Fibroblast of the conjunctiva (primary cell): ENCODE results near the gene OR13C8.
"Not testable (repeated sequence)": the region's sequence is repeated elsewhere in the genome, so short reads cannot be mapped to it uniquely, and the experiment has no call there.

Source experiments
- DNase-seq: peaks from one replicate; pipeline ENCODE4 v3.0.0-alpha.2; 2010; ENCODE audit warnings: low read depth

OR13C8 gene

DNA sequence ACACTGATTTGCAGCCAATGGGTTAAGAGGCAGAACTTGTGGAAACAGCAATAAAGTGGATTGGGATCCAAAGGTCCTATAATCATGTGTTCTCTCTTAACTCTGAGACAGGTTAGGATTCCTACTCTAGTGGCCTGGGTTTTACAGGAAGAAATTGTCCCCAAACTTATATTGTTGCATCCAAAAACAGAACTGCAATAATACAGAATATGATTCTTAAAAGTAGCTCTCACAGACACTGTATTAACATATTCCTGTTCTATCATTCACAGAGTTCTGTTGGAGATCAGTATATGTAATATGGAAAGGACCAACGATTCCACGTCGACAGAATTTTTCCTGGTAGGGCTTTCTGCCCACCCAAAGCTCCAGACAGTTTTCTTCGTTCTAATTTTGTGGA lies at the start of gene OR13C8:
OR13C8 (plus strand) TSS at position 301 of the 400 bp plus-strand sequence; CDS start at position 301, 0 bp downstream.
- no peak for DNase-seq

GRCh38 chr9:104520241-104520640 lies 48.7 kb upstream of the OR13C8 start:
- DNase-seq, result not testable (repeated sequence)

GRCh38 chr9:104527109-104527508 lies 41.9 kb upstream of the OR13C8 start, which contains the start of gene OR13C4:
OR13C4 (minus strand) TSS chr9:104527209; CDS start chr9:104527209, 0 bp downstream.
- DNase-seq, result no peak

- no peak for DNase-seq
Measured at GRCh38 chr9:104536756-104537155, 32.2 kb upstream of the OR13C8 start, which contains the start of gene OR13C3. OR13C3 (minus strand) TSS chr9:104536856; CDS start chr9:104536723, 133 bp downstream.

DNA sequence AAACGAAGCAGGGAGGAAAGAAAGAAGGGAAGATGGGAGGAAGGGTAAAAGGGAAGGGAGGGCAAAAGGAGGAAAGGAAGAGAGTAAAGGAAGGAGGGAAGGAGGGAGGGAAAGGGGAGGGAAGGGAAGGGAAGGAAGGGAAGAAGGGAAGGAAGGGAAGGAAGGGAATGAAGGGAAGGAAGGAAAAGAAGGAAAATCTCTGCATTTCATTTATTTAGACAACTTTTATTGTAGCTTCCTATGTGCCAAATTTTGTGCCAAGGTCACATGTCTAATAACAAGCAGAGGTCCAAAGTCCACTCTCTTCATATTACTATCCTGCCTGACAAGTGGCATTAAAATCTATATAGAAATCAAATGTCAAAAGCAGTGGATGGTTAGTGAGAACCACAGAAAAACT lies 29.7 kb upstream of the OR13C8 start:
- DNase-seq, result no peak

DNA sequence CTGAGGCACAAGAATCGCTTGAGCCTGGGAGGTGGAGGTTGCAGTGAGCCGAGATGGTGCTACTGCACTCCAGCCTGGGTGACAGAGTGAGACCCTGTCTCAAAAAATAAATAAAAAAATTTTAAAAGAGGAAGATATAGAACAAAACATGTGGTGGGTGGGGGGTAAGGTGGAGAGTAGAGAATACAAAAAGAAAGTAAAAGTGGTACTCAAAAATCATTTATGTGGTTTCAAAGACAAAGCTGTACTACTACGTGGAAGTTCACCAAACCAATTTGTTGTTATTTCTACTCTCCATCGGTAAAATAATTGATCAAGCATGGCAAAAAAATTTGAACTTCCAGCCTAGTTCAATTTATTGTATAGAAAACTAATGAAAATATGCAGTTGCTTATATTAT lies 24.3 kb upstream of the OR13C8 start:
- DNase-seq, result no peak

DNA sequence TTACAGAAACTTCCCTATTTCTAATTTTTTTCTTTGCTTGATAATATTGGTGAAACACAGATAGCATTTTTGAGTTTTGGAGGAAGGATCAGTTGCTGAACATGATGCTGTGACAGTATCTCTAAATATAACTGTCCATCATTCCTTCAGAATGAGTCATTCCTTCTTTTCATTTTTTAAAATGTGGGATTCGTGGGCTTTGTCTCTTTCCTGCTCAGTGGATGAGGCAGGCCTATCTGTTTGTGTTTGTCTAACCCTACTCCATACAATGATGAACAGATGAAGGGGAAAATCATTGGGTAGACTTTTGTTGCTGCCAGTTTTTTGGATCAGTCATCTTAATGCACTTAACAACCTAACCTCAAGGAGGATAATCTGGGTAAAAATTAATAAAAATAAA lies 15.7 kb upstream of the OR13C8 start:
- no peak for DNase-seq

DNA sequence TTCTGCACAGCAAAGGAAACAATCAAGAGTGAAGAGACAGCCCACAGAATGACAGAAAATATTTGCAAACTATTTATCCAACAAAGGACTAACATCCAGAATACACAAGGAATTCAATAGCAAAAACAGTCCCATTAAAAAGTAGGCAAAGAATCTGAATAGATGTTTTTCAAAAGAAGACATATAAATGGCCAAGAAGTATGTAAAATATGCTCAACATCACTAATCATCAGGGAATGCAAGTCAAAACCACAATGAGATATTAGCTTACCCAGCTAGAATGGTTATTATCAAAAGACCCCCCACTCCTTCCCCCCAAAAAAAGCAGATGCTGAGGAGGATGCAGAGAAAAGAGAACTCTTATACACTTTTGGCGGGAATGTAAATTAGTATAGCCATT lies 13.4 kb upstream of the OR13C8 start:
- no peak for DNase-seq

GRCh38 chr9:104556830-104557634 lies 11.9 kb upstream of the OR13C8 start:
- no peak for DNase-seq

- DNase-seq, result no peak
Measured at GRCh38 chr9:104564358-104564757, 4.6 kb upstream of the OR13C8 start.

GRCh38 chr9:104572612-104573011 lies 3.6 kb downstream of the OR13C8 start:
- DNase-seq, result no peak

DNA sequence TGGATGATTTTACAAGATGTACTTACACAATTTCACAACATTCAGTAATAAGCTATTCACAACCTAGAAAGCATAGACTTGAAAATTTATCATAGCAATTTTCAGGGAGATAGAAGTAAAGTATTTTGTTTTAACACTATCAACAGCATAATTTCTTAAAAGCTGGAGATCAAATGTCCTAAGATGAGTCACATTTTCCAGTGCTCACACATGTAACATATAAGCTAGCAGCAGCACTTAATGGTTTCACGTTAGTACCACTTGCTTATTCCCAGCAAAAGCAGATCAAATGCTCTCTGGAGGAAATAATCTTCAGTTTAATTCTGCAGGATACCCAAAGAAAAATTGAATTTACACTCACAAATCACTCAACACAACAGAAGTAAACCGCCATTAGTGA lies 6.5 kb downstream of the OR13C8 start:
- DNase-seq, result peak; percentile 5

- no peak for DNase-seq
Measured at GRCh38 chr9:104577263-104577662, 8.3 kb downstream of the OR13C8 start.

GRCh38 chr9:104580562-104580961 lies 11.6 kb downstream of the OR13C8 start:
- DNase-seq, result no peak

DNA sequence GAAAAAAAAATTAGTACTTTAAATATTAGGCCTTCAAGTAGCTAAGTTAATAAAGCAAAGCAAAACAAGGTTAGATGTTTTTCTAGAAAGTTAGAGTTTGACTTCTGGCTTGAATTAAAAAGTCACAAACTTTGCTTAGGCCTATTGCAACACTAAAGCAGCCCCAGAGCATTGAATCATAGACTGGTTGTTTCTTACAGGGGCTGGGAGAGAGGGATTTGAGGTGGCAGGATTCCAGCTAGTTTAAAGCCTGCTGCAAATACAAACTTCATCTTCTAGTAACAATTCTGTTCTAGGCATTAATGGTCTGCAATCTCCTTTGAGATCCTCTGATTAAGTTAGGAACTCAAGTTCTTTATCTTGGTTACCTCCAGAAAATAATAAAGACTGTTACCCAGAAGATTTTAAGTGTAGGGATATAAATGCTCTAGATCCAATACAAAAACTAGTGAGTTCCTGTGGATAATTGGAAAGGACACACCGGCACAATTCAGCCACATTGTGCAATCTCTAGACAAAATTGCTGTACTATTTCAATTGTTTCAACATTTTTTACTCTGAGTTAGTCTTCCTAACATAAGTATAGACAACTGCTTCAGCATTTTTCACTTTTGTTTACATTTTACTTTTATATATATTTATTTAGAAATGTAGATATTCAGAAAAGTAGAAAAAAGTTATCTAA lies 17.7 kb downstream of the OR13C8 start:
- DNase-seq, result peak; percentile 81

DNA sequence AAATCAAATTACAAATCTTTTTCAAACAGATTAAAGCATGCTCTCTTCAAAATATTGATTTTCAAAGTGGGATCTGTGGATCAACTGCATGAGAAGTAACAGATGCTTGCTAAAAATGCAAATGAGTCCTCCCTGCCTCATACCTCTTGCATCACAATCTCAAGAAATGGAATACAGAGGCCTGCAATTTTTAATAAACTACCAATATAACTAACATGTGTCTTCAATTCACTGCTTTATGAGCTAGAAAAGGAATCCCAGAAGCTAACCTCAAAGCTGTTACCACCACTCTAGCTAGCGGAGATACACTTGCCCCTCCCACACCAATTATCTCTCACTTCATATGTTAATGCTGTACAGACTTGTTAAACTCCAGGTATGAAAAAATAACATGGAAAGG lies 20.7 kb downstream of the OR13C8 start:
- DNase-seq, result no peak

GRCh38 chr9:104598749-104599148 lies 29.8 kb downstream of the OR13C8 start:
- not testable (repeated sequence) for DNase-seq

DNA sequence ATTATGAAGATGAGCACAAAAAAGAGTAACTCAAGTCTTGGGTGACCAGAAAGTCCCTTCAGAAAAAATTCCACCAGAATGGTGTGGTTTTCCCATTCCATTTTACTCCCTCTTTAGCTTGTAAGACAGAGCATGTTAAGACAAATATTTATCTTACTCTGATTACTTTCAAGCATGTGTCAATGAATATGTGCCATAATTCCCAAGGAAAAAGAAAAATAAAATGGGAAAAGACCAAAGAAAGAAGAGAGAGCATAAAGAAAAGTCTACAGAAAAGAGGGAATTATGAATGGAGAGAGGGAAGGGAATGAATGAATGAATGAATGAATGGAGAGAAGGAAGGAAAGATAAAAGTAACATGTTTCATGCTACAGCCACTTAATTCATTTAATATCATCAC lies 30.3 kb downstream of the OR13C8 start, which contains the start of gene OR13C5:
OR13C5 (minus strand) TSS at position 101 of the 400 bp plus-strand sequence; CDS start at position 101, 0 bp downstream.
- DNase-seq, result not testable (repeated sequence)

DNA sequence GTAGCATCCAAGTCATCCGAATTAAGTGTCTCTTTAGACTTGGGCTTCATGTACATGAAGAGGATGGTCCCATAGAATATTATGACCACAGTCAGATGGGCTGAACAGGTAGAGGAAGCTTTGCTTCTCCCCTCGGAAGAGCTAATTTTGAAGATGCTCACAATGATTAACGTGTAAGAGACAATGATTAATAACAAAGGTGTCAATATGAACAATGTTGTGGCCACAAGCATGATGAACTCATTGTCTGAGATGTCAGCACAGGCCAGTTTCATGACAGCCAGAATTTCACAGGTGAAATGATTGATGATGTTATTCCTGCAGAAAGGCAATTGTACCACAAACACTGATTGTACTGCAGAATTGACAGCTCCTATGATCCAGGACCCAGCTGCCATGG lies 35.8 kb downstream of the OR13C8 start:
- no peak for DNase-seq

DNA sequence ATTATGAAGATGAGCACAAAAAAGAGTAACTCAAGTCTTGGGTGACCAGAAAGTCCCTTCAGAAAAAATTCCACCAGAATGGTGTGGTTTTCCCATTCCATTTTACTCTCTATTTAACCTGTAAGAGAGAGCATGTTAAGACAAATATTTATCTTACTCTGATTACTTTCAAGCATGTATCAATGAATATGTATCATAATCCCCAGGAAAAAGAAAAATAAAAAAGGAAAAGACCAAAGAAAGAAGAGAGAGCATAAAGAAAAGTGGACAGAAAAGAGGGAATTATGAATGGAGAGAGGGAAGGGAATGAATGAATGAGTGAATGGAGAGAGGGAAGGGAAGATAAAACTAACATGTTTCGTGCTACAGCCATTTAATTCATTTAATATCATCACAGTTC lies 36.6 kb downstream of the OR13C8 start, which contains the start of gene OR13C2:
OR13C2 (minus strand) TSS at position 101 of the 400 bp plus-strand sequence; CDS start at position 101, 0 bp downstream.
- not testable (repeated sequence) for DNase-seq

- no peak for DNase-seq
Measured at GRCh38 chr9:104606152-104606551, 37.2 kb downstream of the OR13C8 start.

DNA sequence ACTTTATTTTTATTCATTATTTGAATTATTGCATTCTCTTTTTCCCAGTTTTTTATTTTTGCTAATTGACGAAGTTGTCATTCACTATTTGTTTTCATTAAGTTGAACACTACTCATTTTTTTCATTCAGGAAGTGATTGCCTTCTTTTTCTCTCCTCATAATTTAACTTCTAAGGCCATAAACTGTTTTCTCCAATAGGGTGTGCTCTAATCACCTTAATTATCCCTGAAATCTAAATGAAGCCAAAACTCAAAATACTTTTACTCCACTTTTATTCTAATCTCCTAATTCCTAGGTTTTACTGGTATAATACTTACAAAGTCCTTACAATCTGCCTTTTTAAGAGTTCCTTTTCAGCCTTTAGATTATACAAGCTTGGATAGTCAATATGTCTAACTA lies 39.4 kb downstream of the OR13C8 start:
- DNase-seq, result no peak

DNA sequence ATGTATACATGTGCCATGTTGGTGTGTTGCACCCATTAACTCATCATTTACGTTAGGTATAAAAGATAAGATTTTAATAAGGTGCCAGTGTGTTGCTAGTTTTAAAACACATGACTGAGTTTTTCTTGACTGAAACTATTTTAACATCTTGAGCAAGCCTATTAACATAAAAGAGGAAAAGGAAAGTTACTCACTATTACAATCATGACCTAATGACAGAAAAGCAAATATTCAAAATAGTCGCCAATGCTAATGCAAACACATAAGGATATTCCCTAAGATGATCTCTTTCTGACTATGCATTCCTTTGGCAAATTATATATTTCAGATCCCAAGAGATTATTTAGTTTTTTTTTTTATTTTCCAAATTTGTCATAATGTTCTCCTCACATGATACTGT lies 42.2 kb downstream of the OR13C8 start:
- DNase-seq, result no peak
